OCI-LY1 (cell line): ENCODE data around the gene HEXIM2.

Experiments
- H2AFZ ChIP-seq: fragments of 200-600 bp; sonication (generic), shearing (Covaris generic); 2 replicates; pipeline ENCODE4 v1.6.0; 2014; ENCODE audit warnings: antibody characterized with exemption, mild to moderate bottlenecking, low read length
- H3F3A ChIP-seq: fragments of 200-600 bp; sonication (generic), shearing (Covaris generic); 2 replicates; pipeline ENCODE4 v1.6.0; 2014; ENCODE audit warnings: mild to moderate bottlenecking, antibody characterized with exemption, low read length, moderate library complexity; ENCODE audit not compliant: insufficient read depth
- H3K27ac ChIP-seq: fragments of 200-600 bp; sonication (generic); 2 replicates; pipeline ENCODE4 v1.5.1; 2014; ENCODE audit warnings: low read length, mixed run types, mild to moderate bottlenecking, low read depth; ENCODE audit not compliant: poor library complexity, severe bottlenecking
- H3K27me3 ChIP-seq: fragments of 200-600 bp; sonication (generic); 2 replicates; pipeline ENCODE4 v1.6.0; 2014; ENCODE audit warnings: antibody characterized with exemption, mild to moderate bottlenecking, low read length, moderate library complexity; ENCODE audit not compliant: insufficient read depth
- H3K36me3 ChIP-seq: fragments of 200-600 bp; sonication (generic); 2 replicates; pipeline ENCODE4 v1.6.1; 2014; ENCODE audit warnings: mild to moderate bottlenecking, antibody characterized with exemption, low read length, moderate library complexity, mixed read lengths; ENCODE audit not compliant: insufficient read depth
- H3K4me1 ChIP-seq: fragments of 200-600 bp; sonication (generic); 2 replicates; pipeline ENCODE4 v1.5.1; 2014; ENCODE audit warnings: mild to moderate bottlenecking, low read length, moderate library complexity; ENCODE audit not compliant: insufficient read depth, severe bottlenecking
- H3K4me2 ChIP-seq: fragments of 200-600 bp; sonication (generic), shearing (Covaris generic); 2 replicates; pipeline ENCODE4 v1.6.1; 2014; ENCODE audit warnings: low read length
- H3K4me3 ChIP-seq: fragments of 200-600 bp; sonication (generic); 2 replicates; pipeline ENCODE4 v1.5.1; 2014; ENCODE audit warnings: low read length, low read depth, mild to moderate bottlenecking, mixed read lengths; ENCODE audit not compliant: poor library complexity, severe bottlenecking
- H3K79me2 ChIP-seq: fragments of 200-600 bp; shearing (Covaris generic); 2 replicates; pipeline ENCODE4 v1.6.1; 2016; ENCODE audit warnings: mixed run types, low read length, mixed read lengths; ENCODE audit not compliant: insufficient read depth
- H3K9ac ChIP-seq: fragments of 200-600 bp; sonication (generic), shearing (Covaris generic); 2 replicates; pipeline ENCODE4 v1.6.1; 2014; ENCODE audit warnings: mild to moderate bottlenecking, low read length, mixed read lengths
- H3K9me2 ChIP-seq: fragments of 200-600 bp; sonication (generic), shearing (Covaris generic); 2 replicates; pipeline ENCODE4 v1.6.1; 2014; ENCODE audit warnings: low read depth, mild to moderate bottlenecking, low read length, mixed read lengths
- H3K9me3 ChIP-seq: fragments of 200-600 bp; shearing (Covaris generic); 2 replicates; pipeline ENCODE4 v1.6.1; 2014; ENCODE audit warnings: low read length, mixed read lengths
- H4K20me1 ChIP-seq: fragments of 200-600 bp; sonication (generic), shearing (Covaris generic); 2 replicates; pipeline ENCODE4 v1.6.0; 2016; ENCODE audit warnings: mild to moderate bottlenecking, low read length; ENCODE audit not compliant: insufficient read depth
- CTCF ChIP-seq: fragments of 200-600 bp; sonication (generic), shearing (Covaris generic); IDR thresholded peaks from 2 replicates; pipeline ENCODE4 v1.5.1; 2017; ENCODE audit warnings: mild to moderate bottlenecking, antibody characterized with exemption, low read length, moderate library complexity, mixed read lengths
- EZH2 ChIP-seq: fragments of 200-600 bp; sonication (generic), shearing (Covaris generic); IDR thresholded peaks from 2 replicates; pipeline ENCODE4 v1.8.0; 2017; ENCODE audit warnings: borderline replicate concordance, mixed run types, mild to moderate bottlenecking, antibody characterized with exemption, low read length, moderate library complexity, mixed read lengths

Gene HEXIM2

GRCh38 chr17:45161288-45162024 lies at the start of gene HEXIM2:
Gene HEXIM2, plus strand, starts transcription at chr17:45161875. Its CDS starts 919 bp downstream, at chr17:45162794.
- H2AFZ ChIP-seq, result no peak within 1 kb of the TSS
- no peaks in the 10 kb centered on the region for H3K9me3 ChIP-seq

GRCh38 chr17:45112559-45113423 lies 48.9 kb upstream of the HEXIM2 start:
- Histone ChIP-seq H3K4me1 (no peaks in the 10 kb centered on the region), H3K36me3 (peaks cover 13% of the 10 kb centered on the region), H3F3A (no peaks in the 10 kb centered on the region)

More at GRCh38 chr17:45161288-45162024, at the start of gene HEXIM2:
- peak within 1 kb of the TSS; percentile 85 for H3K4me2 ChIP-seq
- no peaks in the 10 kb centered on the region for H3F3A ChIP-seq
- H3K9ac ChIP-seq, result peak within 1 kb of the TSS; percentile 95
- H3K79me2 ChIP-seq, result peaks cover 6% of the 10 kb centered on the region
- peaks cover 13% of the 10 kb centered on the region for H3K36me3 ChIP-seq
- H3K27ac ChIP-seq, result peak within 1 kb of the TSS; percentile 64
- no peaks in the 10 kb centered on the region for H3K27me3 ChIP-seq
- TF ChIP-seq EZH2 (no peak), CTCF (no peak)
- H3K4me1 ChIP-seq, result peaks cover 21% of the 10 kb centered on the region
- no peaks in the 10 kb centered on the region for H3K9me2 ChIP-seq
- H4K20me1 ChIP-seq, result no peaks in the 10 kb centered on the region
- peak within 1 kb of the TSS; percentile 85 for H3K4me3 ChIP-seq

GRCh38 chr17:45113424-45113754 lies 48.3 kb upstream of the HEXIM2 start:
- Histone ChIP-seq H3F3A (no peaks in the 10 kb centered on the region), H3K4me3 (no peak overlapping the region), H3K4me2 (no peak overlapping the region), H3K36me3 (peaks cover 7% of the 10 kb centered on the region), H3K4me1 (no peaks in the 10 kb centered on the region), H3K9ac (no peak overlapping the region), H3K9me3 (no peaks in the 10 kb centered on the region), H3K27me3 (peaks cover 12% of the 10 kb centered on the region; the same call in 1 of the 2 replicates), H2AFZ (no peak overlapping the region), H3K27ac (no peak overlapping the region), H3K79me2 (no peaks in the 10 kb centered on the region), H4K20me1 (no peaks in the 10 kb centered on the region), H3K9me2 (no peaks in the 10 kb centered on the region)
- TF ChIP-seq CTCF (no peak), EZH2 (no peak)

More at GRCh38 chr17:45112559-45113423, 48.9 kb upstream of the HEXIM2 start:
- no peak overlapping the region for H3K4me3 ChIP-seq
- H3K9me2 ChIP-seq, result no peaks in the 10 kb centered on the region
- no peaks in the 10 kb centered on the region for H4K20me1 ChIP-seq
- H3K79me2 ChIP-seq, result no peaks in the 10 kb centered on the region
- peaks cover 12% of the 10 kb centered on the region; the same call in 1 of the 2 replicates for H3K27me3 ChIP-seq
- no peak for TF ChIP-seq CTCF
- TF ChIP-seq EZH2, result no peak
- H3K9me3 ChIP-seq, result no peaks in the 10 kb centered on the region
- H3K27ac ChIP-seq, result no peak overlapping the region
- H3K4me2 ChIP-seq, result no peak overlapping the region
- H3K9ac ChIP-seq, result no peak overlapping the region
- no peak overlapping the region for H2AFZ ChIP-seq
